ENCODE results near the gene GPANK1. TPM values are rescaled to one million over a fixed set of nuclear protein-coding genes. Genes with fewer than 3 reads are reported as not detected.

Gene GPANK1
- total and polyA plus RNA-seq, 2 of the 13 experiments (the other 11 are each of a cell fraction or from before 2014, with no cell fraction given): 15.4 to 22.8 TPM

DNA sequence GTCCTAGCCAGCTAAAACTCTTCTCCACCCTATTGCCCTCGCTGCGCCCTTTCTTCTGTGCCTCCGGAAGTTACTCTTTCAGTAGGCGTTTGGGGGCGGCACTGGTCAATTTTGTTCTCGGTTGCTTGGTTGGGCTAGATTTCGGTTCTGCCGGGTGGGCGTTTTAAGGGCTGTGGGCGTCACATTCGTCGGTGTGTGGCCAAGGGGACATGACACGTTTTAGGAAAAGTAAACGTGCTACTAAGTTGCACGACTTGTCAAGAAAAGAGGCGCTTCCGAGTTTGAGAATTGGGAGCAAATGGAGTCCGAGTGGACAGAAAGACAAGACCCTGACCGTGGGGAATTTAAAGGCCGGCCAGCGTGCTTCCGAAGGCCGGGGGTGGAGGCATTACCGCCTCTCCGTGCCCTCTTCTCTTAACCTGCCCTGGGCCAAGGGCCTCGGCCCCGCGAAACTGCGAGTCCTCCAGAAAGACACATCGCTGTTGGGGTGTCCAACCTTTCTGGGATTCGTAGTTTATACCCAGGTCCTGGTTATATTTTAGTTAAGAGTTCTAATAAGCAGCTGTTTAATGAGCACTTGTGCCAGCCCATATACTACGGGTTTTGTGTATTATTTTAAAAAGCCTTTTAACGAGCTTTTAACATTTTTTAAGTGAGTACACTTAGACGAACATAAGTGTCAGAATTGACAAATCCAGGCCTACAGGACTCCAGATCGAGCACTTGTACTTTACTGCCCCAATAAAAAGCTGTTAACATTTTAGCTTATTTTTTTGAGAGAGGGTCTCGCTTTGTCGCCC lies 11.7 kb downstream of the GPANK1 start (continued):
- TF ChIP-seq SP2 (CRISPR knock-in tag; IDR thresholded peaks at IDR 0.05) (0 out of 2 replicates have a peak, but pooled peaks have one; percentile 0), CAMTA2 (CRISPR knock-in tag; IDR thresholded peaks at IDR 0.05; ENCODE audit: borderline replicate concordance) (peak; percentile 59; the same call in 1 of the 2 replicates), CEBPB (IDR thresholded peaks at IDR 0.05; ENCODE audit: borderline replicate concordance, low read depth, low read length) (no peak), RBFOX2 (IDR thresholded peaks at IDR 0.05; ENCODE audit: low read depth, low read length) (peak; percentile 16; the same call in 1 of the 2 replicates), ZNF235 (CRISPR knock-in tag; IDR thresholded peaks at IDR 0.05; ENCODE audit: borderline replicate concordance) (0 out of 2 replicates have a peak, but pooled peaks have one; percentile 87), ZNF546 (CRISPR knock-in tag; conservative IDR thresholded peaks at IDR 0.05) (no peak), ERF (CRISPR knock-in tag; IDR thresholded peaks at IDR 0.05) (no peak; the same call in none of the 2 replicates), SIX4 (CRISPR knock-in tag; IDR thresholded peaks at IDR 0.05) (no peak), ARHGAP35 (CRISPR knock-in tag; IDR thresholded peaks at IDR 0.05; ENCODE audit: borderline replicate concordance) (no peak; the same call in 1 of the 2 replicates), TRIM24 (CRISPR knock-in tag; IDR thresholded peaks at IDR 0.05) (no peak), HDAC1 (CRISPR knock-in tag; IDR thresholded peaks at IDR 0.05) (peak; percentile 13), SOX13 (IDR thresholded peaks at IDR 0.05) (0 out of 2 replicates have a peak, but pooled peaks have one; percentile 3), SOX13 (CRISPR knock-in tag; conservative IDR thresholded peaks at IDR 0.05 in 1 of 2, IDR thresholded peaks at IDR 0.05 in 1 of 2) (no peak), HNRNPL (IDR thresholded peaks at IDR 0.05; ENCODE audit: low read depth, low read length) (no peak), ATF5 (CRISPR knock-in tag; IDR thresholded peaks at IDR 0.05; ENCODE audit: low read depth) (0 out of 2 replicates have a peak, but pooled peaks have one; percentile 10), ZSCAN9 (CRISPR knock-in tag; IDR thresholded peaks at IDR 0.05; ENCODE audit: borderline replicate concordance) (peak; percentile 52; the same call in 1 of the 2 replicates), RFX5 (IDR thresholded peaks at IDR 0.05; ENCODE audit: low read depth, low read length) (no peak; the same call in 1 of the 2 replicates)
- TF ChIP-seq, protein P1, sequence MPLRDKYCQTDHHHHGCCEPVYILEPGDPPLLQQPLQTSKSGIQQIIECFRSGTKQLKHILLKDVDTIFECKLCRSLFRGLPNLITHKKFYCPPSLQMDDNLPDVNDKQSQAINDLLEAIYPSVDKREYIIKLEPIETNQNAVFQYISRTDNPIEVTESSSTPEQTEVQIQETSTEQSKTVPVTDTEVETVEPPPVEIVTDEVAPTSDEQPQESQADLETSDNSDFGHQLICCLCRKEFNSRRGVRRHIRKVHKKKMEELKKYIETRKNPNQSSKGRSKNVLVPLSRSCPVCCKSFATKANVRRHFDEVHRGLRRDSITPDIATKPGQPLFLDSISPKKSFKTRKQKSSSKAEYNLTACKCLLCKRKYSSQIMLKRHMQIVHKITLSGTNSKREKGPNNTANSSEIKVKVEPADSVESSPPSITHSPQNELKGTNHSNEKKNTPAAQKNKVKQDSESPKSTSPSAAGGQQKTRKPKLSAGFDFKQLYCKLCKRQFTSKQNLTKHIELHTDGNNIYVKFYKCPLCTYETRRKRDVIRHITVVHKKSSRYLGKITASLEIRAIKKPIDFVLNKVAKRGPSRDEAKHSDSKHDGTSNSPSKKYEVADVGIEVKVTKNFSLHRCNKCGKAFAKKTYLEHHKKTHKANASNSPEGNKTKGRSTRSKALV (CRISPR knock-in tag; IDR thresholded peaks at IDR 0.05): no peak
- TF ChIP-seq, protein P2, sequence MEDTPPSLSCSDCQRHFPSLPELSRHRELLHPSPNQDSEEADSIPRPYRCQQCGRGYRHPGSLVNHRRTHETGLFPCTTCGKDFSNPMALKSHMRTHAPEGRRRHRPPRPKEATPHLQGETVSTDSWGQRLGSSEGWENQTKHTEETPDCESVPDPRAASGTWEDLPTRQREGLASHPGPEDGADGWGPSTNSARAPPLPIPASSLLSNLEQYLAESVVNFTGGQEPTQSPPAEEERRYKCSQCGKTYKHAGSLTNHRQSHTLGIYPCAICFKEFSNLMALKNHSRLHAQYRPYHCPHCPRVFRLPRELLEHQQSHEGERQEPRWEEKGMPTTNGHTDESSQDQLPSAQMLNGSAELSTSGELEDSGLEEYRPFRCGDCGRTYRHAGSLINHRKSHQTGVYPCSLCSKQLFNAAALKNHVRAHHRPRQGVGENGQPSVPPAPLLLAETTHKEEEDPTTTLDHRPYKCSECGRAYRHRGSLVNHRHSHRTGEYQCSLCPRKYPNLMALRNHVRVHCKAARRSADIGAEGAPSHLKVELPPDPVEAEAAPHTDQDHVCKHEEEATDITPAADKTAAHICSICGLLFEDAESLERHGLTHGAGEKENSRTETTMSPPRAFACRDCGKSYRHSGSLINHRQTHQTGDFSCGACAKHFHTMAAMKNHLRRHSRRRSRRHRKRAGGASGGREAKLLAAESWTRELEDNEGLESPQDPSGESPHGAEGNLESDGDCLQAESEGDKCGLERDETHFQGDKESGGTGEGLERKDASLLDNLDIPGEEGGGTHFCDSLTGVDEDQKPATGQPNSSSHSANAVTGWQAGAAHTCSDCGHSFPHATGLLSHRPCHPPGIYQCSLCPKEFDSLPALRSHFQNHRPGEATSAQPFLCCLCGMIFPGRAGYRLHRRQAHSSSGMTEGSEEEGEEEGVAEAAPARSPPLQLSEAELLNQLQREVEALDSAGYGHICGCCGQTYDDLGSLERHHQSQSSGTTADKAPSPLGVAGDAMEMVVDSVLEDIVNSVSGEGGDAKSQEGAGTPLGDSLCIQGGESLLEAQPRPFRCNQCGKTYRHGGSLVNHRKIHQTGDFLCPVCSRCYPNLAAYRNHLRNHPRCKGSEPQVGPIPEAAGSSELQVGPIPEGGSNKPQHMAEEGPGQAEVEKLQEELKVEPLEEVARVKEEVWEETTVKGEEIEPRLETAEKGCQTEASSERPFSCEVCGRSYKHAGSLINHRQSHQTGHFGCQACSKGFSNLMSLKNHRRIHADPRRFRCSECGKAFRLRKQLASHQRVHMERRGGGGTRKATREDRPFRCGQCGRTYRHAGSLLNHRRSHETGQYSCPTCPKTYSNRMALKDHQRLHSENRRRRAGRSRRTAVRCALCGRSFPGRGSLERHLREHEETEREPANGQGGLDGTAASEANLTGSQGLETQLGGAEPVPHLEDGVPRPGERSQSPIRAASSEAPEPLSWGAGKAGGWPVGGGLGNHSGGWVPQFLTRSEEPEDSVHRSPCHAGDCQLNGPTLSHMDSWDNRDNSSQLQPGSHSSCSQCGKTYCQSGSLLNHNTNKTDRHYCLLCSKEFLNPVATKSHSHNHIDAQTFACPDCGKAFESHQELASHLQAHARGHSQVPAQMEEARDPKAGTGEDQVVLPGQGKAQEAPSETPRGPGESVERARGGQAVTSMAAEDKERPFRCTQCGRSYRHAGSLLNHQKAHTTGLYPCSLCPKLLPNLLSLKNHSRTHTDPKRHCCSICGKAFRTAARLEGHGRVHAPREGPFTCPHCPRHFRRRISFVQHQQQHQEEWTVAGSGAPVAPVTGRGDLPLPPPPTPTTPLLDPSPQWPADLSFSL (CRISPR knock-in tag; IDR thresholded peaks at IDR 0.05): peak; percentile 37; the same call in 1 of the 2 replicates
- TF ChIP-seq, protein P3, sequence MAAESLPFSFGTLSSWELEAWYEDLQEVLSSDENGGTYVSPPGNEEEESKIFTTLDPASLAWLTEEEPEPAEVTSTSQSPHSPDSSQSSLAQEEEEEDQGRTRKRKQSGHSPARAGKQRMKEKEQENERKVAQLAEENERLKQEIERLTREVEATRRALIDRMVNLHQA (CRISPR knock-in tag; IDR thresholded peaks at IDR 0.05): no peak

All from HepG2 (cell line).